Jurkat, Clone E6-1 (cell line): ENCODE results near the gene SLX4. TPM values are rescaled to one million over a fixed set of nuclear protein-coding genes. Genes with fewer than 3 reads are reported as not detected.
"Not testable (repeated sequence)": the region's sequence is repeated elsewhere in the genome, so short reads cannot be mapped to it uniquely, and the experiment has no call there.

Source experiments
- DNase-seq: peaks from one replicate; pipeline ENCODE4 v3.0.0-alpha.2; 2011; ENCODE audit warnings: low read depth, low spot score
- H3K4me3 ChIP-seq: 2 replicates; pipeline ENCODE4 v1.5.1; 2011; ENCODE audit warnings: mild to moderate bottlenecking, low read length, control low read depth, moderate library complexity
- polyA plus RNA-seq: library from polyadenylated mRNA; unstranded; fragments of >200 nt; gene quantifications from one replicate; pipeline ENCODE4 v1.2.1, GENCODE V29; 2012; ENCODE audit warnings: missing spikeins; ENCODE audit not compliant: insufficient read length, insufficient read depth

SLX4 gene, protein sequence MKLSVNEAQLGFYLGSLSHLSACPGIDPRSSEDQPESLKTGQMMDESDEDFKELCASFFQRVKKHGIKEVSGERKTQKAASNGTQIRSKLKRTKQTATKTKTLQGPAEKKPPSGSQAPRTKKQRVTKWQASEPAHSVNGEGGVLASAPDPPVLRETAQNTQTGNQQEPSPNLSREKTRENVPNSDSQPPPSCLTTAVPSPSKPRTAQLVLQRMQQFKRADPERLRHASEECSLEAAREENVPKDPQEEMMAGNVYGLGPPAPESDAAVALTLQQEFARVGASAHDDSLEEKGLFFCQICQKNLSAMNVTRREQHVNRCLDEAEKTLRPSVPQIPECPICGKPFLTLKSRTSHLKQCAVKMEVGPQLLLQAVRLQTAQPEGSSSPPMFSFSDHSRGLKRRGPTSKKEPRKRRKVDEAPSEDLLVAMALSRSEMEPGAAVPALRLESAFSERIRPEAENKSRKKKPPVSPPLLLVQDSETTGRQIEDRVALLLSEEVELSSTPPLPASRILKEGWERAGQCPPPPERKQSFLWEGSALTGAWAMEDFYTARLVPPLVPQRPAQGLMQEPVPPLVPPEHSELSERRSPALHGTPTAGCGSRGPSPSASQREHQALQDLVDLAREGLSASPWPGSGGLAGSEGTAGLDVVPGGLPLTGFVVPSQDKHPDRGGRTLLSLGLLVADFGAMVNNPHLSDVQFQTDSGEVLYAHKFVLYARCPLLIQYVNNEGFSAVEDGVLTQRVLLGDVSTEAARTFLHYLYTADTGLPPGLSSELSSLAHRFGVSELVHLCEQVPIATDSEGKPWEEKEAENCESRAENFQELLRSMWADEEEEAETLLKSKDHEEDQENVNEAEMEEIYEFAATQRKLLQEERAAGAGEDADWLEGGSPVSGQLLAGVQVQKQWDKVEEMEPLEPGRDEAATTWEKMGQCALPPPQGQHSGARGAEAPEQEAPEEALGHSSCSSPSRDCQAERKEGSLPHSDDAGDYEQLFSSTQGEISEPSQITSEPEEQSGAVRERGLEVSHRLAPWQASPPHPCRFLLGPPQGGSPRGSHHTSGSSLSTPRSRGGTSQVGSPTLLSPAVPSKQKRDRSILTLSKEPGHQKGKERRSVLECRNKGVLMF (N-terminal part only)
- 6.7 TPM for polyA plus RNA-seq

DNA sequence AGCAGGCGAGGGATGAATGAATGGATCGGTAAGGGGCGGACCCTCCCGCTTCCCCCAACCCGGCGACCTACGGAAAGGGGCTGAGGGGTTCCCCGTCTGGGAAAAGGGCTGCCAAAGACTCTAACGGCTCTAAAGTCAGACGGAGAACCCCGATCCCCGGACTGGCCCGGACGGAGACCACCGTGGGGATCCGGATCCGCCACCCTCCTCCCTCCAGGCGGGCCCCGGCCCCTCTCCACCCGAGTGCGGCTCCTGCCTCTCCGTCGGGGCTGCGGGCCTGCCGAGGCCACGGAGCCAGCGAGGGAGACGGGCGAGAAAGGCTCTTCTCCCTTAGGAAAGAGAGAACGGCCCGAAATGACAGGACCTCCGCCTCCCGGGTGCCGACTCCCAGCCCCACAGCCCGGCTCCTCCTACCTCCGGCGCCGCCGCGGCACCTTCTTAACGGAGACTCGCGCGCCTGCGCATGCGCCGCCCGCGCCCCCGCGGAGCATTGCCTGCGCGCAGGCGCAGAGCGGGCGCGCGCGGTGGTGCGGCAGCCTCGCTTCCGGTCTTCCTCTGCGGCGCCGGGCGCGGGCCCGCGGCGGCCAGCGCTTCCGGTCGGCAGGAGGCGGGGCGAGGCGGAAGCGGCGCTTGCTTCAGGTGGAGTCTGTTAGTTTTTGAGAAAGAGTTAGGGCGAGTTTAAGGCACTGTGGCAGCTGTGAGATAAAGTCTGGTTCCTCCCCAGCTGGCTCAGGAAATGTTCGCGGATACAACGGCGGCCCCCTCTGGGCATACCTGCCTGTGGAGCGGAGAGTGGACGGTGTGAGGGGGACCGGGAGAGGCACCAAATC lies at the start of gene SLX4:
SLX4 (minus strand) TSS at position 461 of the 830 bp plus-strand sequence. CDS start 2,642 bp downstream, outside the sequence.
- peak; percentile 79 for DNase-seq
- H3K4me3 ChIP-seq, result peak within 1 kb of the TSS; percentile 97

DNA sequence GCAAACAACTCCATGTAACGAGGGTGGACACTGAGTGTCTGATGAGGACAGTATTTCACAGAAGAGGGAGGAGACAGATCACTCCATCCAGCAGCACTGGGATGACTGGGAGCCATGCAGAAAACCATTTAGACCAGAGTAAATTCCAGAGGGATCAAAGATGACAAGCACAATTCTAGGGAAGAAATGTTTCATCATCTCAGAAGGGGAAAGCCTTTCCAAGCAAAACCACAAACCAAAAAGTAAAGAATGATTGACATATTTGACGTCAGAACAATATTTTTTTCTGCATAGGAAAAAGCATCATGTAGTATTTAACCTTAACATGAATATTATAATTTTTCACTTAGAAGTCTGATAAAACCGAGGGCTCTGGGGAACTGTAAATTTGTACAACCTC lies 47.8 kb upstream of the SLX4 start:
- H3K4me3 ChIP-seq, result no peak overlapping the region
- DNase-seq, result no peak

DNA sequence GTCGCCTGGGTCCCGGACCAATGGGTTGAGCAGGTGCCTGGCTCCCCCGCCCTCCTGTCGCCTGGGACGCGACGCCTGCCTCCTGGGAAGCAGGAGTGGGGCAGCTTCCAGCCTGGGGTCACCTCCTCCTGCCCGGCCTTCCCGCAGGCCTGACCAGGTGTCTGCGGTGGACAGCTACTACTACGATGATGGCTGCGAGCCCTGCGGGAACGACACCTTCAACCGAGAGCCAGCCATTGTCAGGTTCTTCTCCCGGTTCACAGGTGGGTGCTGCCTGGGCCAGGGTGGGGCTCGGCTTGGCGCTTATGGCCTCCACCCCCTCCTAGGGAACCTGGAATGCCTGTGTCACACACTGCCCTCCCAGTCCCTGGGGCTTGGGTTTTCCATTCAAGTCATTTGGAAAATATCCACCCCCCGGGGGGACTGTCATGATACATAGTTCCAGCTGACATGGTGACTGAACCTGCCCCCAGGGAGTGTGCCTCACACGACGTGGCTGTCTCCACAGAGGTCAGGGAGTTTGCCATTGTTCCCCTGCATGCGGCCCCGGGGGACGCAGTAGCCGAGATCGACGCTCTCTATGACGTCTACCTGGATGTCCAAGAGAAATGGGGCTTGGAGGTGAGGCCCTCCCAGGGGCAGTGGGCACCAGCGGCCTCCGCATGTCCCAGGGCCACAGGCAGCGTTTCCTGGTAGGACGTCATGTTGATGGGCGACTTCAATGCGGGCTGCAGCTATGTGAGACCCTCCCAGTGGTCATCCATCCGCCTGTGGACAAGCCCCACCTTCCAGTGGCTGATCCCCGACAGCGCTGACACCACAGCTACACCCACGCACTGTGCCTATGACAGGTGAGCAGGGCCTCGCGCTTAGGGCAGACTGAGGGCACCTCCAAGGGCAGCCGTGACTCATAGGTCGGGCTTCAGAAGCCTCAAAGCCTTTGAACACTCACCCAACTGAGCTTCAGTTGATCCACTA lies 45.4 kb upstream of the SLX4 start:
- H3K4me3 ChIP-seq, result no peak overlapping the region
- no peak for DNase-seq

DNA sequence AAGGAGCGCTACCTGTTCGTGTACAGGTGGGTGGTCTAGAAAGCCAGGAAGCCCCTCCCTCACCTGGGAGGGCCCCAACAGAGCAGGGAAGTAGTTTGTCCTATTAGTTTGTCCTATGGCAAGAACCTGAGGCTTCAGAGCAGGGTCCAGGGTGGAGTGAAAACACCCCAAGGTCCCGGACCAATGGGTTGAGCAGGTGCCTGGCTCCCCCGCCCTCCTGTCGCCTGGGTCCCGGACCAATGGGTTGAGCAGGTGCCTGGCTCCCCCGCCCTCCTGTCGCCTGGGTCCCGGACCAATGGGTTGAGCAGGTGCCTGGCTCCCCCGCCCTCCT lies 44.7 kb upstream of the SLX4 start:
- not testable (repeated sequence) for DNase-seq, H3K4me3 ChIP-seq

DNA sequence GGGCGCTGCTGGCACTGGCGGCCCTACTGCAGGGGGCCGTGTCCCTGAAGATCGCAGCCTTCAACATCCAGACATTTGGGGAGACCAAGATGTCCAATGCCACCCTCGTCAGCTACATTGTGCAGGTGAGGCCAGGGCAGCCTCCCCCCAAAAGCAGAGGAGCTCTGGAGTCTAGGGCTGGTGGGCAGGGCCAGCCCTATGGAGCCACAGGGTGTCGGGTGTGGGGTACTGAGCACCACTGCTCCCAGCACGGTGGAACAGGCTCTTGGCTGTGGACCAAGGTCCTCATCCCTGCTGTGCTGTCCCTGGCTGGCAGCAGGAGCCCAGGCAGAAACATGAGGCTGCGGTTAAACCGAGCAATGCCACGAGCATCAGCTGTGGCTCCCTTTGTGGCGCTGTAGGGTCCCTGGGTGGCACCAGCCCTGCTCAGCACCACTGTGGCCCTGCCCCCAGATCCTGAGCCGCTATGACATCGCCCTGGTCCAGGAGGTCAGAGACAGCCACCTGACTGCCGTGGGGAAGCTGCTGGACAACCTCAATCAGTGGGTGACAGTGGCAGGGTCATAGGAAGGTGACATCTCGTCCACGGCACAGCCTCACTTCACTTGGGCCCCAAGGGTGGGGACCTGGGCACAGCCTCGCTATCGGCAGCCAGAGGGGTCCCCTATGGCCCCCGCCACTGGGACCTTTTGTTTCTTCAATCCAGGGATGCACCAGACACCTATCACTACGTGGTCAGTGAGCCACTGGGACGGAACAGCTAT lies 44.2 kb upstream of the SLX4 start:
- no peak overlapping the region for H3K4me3 ChIP-seq
- DNase-seq, result no peak

GRCh38 chr16:3655030-3655395 lies 43.6 kb upstream of the SLX4 start:
- H3K4me3 ChIP-seq, result no peak overlapping the region
- DNase-seq, result no peak

- peak; percentile 38 for DNase-seq
- no peak within 1 kb of the TSS for H3K4me3 ChIP-seq
Measured at GRCh38 chr16:3654249-3654991, 43.0 kb upstream of the SLX4 start, which contains the start of gene DNASE1. Gene DNASE1 (plus strand): TSS chr16:3654691. CDS start chr16:3655374, 683 bp downstream.

DNA sequence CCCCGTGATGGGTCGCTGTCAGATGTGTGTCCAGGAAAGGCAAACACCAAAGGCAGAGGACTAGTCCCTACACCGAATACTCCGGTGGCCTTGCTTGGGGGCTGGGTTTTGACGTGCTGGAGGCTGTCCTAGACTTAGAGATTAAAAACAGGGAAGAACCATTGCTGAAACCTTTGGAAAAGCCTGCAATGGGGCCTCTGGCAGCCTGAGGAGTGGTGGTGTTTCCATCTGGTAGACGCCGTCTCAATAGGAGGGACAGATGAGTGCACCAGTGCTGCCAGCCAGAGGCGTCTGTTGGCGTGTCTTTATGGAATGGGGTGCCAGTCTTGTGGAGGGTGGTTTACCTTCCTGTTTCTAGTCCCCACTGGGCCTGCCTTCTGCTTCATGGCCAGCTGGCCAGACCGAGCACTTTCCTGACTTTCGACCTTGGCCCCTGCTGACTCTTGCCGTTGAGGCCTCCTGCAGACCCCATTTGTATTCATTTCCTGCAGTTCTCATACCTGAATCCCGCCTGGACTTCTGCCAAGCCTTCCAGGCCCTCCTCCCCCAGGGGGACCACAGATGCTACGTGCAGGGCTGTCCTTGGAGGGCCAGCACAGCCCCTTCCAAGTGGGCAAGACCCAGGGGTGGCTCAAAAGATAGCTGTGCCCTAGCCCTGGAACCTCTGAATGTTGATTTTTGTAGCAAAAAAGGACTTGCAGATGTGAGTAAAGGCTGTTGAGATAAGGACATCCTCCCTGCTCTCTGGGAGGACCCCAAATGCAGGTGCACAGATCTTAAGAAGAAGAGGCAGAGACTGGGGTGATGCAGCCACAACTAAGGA lies 41.2 kb upstream of the SLX4 start:
- H3K4me3 ChIP-seq, result no peak overlapping the region
- DNase-seq, result peak; percentile 30

GRCh38 chr16:3651461-3652372 lies 40.3 kb upstream of the SLX4 start:
- no peak for DNase-seq
- H3K4me3 ChIP-seq, result no peak overlapping the region

DNA sequence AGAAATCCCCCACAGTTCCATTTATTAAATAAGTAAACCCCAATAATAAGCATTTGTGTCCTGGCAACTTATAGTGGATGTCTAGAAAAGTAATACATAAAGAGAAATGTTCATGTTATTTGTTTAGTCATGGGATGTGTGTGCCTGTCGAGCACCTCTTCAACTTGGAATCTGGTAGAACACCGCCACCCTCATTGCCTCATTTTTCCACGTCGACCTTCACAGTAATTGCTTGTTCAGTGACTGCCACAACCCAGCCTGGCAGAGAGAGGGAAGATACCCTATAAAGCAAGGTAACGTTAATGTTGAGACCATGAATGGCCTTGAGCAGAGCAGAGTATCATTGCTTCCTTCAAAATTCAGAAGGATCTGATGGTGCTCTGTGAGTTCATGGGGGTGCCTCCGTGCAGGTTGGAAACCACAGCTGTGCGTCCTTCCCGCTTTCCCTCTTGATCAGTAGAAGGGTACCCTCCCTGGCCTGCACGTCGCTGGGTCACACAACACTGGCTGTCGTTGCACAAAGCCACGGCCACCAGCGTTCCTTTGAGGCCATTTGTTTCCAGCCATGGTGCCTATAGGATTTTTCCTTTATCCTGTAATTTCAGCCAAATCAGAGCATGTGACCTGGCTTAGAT lies 39.3 kb upstream of the SLX4 start:
- DNase-seq, result no peak
- H3K4me3 ChIP-seq, result no peak overlapping the region

- no peak overlapping the region for H3K4me3 ChIP-seq
Measured at GRCh38 chr16:3646348-3646920, 35.0 kb upstream of the SLX4 start.

DNA sequence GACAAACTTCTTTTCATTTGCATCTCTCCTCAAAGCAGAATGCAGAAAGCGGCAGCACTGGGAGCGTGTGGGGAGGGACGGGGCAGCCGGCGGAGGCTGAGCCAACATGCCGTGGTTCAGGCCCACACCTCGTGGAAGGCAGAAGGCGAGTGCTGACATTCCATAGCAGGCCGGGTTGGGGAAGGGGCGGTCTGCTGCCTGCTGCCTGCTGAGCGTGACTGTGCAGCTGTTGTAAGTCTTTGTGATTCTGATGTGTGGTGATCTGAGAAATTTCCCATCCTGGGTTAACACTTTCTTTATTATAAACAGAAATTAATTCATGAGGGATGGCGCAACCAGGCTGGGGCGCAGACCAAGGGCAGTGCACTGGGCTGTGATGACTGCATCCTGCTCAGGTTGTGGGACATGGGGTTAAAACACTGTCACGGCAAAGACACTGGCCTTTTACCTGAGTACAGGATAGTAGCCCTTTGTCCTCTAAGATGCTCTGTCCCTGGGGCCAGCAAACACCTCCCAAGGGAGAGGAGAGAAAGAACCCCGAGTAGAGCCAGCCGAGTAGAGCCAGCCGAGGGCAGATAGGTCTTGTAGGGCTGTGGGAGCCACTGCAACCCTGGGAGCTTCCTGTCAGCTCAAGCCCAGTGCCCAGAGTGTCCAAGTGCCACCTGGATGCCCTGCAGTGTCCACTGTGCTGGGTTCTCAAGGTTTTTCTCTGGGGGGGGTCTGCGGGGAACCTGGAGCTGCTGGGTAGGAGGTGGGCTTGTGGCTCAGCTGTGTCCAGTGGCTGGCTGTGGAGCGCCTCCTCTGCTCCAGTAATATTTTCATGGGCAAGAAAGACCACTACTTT lies 34.3 kb upstream of the SLX4 start:
- no peak overlapping the region for H3K4me3 ChIP-seq
- DNase-seq, result no peak

More at GRCh38 chr16:3646348-3646920, 35.0 kb upstream of the SLX4 start:
- no peak for DNase-seq

GRCh38 chr16:3645108-3645503 lies 33.7 kb upstream of the SLX4 start:
- H3K4me3 ChIP-seq, result no peak overlapping the region
- no peak for DNase-seq
